OCI-LY7 (cell line): ENCODE results near the gene GAL.
"Not testable (repeated sequence)": the region's sequence is repeated elsewhere in the genome, so short reads cannot be mapped to it uniquely, and the experiment has no call there.

Source experiments
- CTCF ChIP-seq: fragments of 200-600 bp; sonication (generic); conservative IDR thresholded peaks from 2 replicates; pipeline ENCODE4 v1.5.1; 2014; ENCODE audit warnings: mild to moderate bottlenecking, antibody characterized with exemption, low read length, moderate library complexity, mixed read lengths
- EZH2phosphoT487 ChIP-seq: fragments of 200-600 bp; sonication (generic); IDR thresholded peaks from 2 replicates; pipeline ENCODE4 v1.6.1; 2018; ENCODE audit warnings: low read depth, borderline replicate concordance, mild to moderate bottlenecking, mixed run types, antibody characterized with exemption, low read length, moderate library complexity, mixed read lengths

GRCh38 chr11:68635883-68636282 is 48.5 kb upstream of the GAL start:
- not testable (repeated sequence) for TF ChIP-seq CTCF, EZH2phosphoT487
